GM12874 (cell line): Measurements from ENCODE around the gene GIPC2.

Experiments used
- TF ChIP-seq, protein P1 (sequence below): IDR thresholded peaks from 2 replicates; pipeline ENCODE4 v1.5.1; 2011; ENCODE audit warnings: low read depth, mild to moderate bottlenecking, control low read depth, low read length, moderate library complexity; ENCODE audit not compliant: insufficient read depth

Gene GIPC2

DNA sequence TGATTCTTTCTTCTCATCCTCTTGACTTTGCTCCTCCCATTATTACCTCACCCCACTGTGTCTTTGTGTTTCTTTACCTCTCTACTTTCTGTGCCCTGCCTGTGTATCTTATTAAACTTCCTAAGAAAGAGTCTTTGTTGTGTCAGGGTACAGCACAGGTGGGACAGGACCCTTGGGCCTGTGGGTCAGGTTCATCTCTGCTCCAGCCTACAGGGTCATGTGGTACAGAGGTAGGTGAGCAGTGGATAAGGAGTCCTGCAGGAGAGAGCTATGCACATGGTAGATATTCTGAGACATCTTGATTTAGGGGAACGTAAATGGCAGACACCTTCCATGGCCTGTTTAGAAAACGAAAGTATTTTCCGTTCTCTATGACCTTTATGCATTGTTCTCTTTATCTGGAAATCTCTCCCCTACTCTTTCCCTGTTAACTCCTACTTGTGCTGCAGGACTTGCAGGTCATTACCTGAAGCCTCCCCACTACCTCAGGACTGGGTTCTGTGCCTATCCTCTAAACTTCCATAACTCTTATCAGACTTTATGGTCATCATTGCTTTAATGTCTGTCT, 9.9 kb downstream of the GIPC2 start:
- TF ChIP-seq, protein P1, sequence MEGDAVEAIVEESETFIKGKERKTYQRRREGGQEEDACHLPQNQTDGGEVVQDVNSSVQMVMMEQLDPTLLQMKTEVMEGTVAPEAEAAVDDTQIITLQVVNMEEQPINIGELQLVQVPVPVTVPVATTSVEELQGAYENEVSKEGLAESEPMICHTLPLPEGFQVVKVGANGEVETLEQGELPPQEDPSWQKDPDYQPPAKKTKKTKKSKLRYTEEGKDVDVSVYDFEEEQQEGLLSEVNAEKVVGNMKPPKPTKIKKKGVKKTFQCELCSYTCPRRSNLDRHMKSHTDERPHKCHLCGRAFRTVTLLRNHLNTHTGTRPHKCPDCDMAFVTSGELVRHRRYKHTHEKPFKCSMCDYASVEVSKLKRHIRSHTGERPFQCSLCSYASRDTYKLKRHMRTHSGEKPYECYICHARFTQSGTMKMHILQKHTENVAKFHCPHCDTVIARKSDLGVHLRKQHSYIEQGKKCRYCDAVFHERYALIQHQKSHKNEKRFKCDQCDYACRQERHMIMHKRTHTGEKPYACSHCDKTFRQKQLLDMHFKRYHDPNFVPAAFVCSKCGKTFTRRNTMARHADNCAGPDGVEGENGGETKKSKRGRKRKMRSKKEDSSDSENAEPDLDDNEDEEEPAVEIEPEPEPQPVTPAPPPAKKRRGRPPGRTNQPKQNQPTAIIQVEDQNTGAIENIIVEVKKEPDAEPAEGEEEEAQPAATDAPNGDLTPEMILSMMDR: no peak

DNA sequence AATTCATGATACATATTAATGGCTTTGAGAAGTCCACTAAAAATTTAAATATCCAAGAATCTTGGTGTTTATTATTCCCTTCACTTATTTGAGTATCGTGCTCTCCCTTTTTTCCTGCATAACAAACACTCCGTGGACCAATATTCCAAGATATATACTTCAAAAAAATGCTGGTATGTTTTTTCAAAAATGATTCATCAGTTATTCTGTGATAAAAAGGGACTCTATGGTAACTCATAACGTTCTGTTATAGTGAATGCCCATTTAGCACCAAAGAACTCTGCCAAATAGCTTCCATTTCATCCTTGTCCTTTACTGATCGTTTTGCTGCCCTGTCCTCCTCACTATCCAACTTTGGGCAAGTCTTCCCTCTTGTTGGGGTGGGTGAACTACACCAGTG, 12.9 kb downstream of the GIPC2 start:
- TF ChIP-seq, protein P1: no peak

DNA sequence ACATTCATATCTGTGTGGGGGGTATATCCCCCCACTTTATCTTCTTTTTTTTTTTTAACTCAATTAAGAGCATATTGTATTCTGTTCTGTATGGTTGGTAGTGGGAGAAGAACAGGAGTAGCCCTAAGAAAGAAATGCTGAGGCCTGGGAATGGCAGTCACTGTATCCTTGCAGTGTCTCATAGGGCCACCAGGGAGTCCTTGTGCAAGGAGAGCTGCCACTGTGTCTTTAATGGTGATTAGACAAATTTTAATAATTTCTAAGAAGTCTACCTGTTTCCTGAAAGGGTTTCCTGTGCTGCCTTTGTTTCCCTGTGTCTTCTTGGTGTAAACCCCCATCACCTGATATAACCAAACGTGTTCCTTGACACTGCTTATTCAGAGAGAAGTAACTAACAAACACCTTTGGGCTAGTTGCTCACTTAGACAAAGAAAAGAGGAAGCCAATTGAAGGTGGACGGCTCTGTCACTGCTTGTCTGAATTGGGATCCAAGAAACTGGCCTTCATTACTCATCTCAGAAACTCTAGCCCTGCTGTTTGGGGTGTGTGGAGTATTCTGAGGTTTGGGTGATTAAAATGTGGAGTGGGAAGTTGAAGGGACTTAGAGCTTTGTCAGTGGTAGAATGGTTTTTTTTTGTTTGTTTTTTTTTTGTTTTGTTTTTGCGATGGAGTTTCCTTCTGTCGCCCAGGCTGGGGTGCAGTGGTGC, 15.2 kb downstream of the GIPC2 start:
- TF ChIP-seq, protein P1: peak; percentile 8; the same call in 1 of the 2 replicates

DNA sequence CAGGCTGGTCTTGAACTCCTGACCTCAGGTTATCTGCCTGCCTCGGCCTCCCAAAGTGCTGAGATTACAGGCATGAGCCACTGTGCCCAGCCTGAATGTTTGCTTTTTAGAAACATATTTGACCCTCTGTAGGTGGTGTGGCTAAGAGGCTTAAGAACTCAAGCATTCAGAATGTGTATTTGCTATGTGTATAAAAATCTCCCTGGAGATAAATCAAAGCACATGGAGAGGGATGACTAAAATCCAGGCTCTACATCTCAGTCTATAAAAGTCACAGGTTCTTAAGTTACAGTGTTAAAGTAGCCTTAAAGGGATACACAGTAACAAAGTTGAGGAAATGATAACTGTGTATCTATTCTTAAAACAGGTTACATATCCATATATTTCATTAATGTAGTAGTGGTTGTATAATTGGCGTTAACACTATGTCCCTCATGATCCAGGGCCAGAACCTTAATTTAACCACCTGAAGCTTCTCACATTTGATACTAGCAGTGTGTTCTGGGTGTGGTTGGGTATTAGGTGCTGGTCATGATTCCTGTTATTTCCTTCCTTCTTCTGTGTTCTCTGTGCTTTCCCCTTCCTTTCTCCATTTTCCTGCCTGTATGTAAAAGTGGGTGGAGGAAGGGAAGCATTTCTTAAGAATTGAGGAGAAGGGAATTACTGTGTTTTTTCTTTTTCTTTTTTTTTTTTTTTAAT, 16.2 kb downstream of the GIPC2 start:
- TF ChIP-seq, protein P1: no peak

GRCh38 chr1:78068681-78069283, 23.0 kb downstream of the GIPC2 start:
- TF ChIP-seq, protein P1: no peak

DNA sequence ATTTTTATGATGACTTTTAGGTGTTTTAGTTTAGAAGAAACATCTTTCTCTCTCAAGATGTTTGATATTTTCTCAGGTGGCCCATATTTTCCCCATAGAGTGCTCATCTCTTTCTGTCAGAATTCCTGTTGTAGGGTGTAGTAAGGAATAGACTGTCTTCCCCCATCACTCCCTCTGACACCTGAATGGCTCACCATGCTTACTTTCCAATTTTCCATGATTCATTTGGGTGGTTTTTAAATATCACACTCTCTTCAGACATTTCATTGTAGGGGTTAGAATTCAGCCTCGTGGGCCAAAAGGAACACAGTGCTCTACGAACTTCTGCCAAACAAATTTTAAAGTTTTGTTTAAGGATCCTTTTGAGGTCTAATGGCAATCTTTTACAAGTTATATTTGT, 24.0 kb downstream of the GIPC2 start:
- TF ChIP-seq, protein P1: no peak

- TF ChIP-seq, protein P1: no peak
Observed at GRCh38 chr1:78070210-78070609, 24.4 kb downstream of the GIPC2 start.
